Embryonic facial prominence (tissue), 1 donor: Measurements from ENCODE around the gene CHRNA4.

Experiments
- DNase-seq: peaks from one replicate; pipeline ENCODE4 v3.0.0-alpha.2; 2016; ENCODE audit errors: extremely low spot score

Gene CHRNA4

DNA sequence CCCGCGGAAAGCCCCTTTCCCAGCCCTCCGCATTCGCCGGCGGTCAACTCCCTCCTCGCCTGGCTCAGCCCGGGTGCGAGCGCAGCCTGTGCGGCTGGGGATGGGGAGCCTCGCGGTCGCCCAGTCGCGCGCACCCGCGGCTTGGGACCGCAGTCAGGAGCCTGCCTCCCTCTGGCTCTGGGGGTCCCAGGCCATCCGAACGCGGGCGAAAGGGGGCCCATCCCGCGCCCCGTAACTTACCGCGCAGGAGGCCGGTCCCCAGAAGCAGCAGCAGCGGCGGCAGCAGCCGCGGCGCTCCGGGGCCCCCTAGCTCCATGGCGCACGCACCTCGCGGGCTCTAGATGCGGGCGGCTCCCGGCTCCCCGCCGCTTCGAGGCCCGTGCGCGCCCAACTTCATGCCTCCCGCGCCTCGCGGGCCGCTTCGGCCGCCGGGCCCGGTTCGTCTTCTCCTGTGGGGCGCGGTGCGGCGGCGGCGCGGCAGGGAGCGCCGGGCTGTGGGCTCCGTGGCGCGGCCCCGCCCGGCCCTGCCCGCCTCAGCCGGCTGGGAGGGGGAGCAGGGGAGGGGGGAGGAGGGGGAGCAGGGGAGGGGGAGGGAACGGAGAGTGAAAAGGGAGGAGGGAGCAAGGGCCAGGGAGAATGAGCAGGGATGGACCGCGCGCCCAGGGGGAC lies at the start of gene CHRNA4:
Gene CHRNA4, minus strand, starts transcription at position 500 of the 669 bp plus-strand sequence. Its CDS starts 184 bp downstream, at position 316.
- DNase-seq = no peak

DNA sequence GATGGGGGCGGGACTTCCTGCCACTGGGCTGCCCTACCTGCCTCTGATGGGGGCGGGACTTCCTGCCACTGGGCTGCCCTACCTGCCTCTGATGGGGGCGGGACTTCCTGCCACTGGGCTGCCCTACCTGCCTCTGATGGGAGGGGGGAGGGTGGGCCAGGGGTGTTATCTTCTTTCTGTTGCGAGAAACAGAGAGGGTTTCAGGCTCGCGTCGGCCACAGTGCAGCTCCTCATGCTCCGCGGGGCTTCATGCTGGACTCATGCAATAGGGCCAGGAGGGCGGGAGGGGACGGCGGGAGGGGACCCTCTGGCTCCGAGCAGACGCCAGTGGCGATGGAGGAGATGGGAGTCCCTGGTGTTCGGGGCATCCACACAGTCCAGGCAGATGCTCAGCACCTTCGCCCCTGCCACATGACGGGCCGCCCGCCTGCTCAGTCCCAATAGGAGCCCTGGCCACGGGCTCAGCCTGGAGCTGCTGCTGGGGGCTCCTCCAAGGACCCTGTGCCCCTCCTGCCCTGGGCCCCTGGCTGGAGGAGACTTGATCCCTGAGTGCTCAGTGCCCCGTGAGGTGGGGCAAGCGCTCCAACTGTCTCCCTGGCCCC lies 48.8 kb upstream of the CHRNA4 start:
- no peak for DNase-seq

GRCh38 chr20:63409066-63409833 lies 48.1 kb upstream of the CHRNA4 start:
- DNase-seq = no peak

- no peak for DNase-seq
These were observed 47.5 kb upstream of the CHRNA4 start for GRCh38 chr20:63408684-63409046.

GRCh38 chr20:63407928-63408683 lies 47.0 kb upstream of the CHRNA4 start:
- DNase-seq = no peak

DNA sequence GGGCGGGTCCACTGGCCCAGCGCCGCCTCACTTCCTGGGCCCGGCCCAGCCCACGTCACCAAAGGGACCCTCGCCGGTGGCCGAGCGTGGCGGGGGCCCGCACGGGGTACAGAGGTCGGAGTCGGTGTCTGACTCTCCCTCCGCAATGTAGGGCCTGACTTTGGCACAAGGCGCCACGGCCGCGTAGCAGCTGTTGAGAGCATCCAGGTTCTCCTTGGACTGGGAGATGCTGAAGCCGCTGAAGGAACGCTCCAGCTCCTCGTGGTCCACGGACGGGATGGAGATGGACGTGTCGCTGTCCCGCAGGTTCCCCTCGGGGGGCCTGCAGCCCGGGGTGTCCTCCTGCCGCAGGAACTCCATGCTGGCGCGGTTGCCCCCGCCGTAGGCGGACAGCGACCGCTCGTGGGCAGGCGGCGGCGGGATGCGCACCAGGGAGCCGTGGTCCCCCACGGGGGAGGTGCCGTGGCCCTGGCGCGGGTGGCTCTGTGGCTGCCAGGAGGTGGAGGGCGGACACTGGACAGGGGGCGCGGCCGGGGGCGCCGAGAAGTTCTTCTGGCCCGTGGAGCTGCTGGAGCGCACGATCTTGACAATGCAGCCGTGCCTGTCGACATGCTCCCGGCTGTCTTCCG lies 45.6 kb upstream of the CHRNA4 start:
- no peak for DNase-seq

GRCh38 chr20:63406011-63406410 lies 44.9 kb upstream of the CHRNA4 start:
- no peak for DNase-seq

DNA sequence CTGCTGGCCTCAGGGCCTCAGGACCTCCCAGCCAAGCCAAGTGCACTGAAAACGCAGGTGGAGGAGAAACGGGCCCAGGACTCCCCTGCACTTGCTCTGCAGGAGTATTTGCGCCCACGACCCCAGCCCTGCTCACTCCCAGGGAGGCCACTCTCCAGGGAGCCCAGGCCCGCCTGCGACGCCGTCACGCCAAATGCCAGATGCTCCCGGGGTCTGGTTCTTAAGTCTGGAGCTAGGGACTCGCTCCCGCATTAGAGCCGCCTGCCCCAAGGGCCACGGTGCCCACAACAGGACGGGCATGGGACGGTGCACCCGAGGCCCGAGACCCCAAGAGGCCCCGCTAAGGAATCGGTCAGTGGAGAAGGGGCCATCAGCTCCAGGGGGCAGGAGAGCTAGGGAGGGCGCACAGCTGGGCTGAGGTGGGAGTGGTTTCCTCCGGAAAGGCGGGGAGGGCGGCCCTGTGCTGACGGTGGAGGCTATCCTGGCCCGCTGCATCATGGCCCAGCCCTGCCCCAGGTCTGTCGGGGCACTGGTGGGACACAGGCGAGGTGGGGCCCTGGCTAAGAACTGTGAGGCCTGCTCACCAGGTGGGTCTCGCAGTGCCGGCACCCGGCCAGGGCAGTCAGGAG lies 44.1 kb upstream of the CHRNA4 start:
- no peak for DNase-seq

DNA sequence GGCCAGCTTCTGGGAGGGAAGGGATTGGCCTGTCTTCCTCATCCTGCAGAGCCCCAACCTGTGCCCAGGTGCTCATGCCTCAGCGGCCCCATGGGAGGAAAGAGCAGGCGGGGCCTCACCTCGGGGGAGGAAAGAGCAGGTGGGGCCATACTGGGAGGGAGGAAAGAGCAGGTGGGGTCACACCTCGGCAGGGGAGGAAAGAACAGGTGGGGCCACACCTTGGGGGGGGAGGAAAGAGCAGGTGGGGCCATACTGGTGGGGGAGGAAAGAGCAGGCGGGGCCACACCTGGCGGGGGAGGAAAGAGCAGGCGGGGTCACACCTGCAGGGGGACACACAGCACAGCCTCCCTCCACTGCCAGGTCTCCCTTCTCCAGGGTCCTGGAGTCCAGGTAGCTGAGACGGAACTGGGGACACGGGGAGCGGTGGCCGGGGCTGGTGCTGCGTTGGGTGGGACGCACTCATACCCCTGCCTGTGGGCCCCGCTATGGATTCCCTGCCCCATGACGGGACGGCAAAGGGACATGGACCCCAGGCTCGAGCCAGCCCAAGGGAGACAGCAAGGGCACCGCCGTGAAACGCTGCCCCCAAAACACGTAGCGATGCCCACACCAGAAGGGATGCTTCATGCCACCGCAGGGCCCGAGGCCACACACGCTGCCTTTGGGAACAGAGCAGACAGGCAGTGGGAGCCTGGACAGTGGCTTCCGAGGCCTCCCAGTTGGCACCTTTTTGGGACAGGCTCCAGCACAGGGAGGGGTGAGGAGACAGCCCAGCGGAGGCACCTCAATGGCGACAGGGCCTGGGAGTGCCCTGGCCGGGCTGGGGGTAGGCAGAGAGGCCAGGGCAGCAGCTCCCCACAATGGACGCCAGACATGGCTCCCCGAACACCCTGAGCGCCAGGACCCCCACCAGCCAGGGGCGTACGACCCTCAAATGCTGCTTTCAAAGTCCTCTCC lies 43.3 kb upstream of the CHRNA4 start:
- DNase-seq = no peak

DNA sequence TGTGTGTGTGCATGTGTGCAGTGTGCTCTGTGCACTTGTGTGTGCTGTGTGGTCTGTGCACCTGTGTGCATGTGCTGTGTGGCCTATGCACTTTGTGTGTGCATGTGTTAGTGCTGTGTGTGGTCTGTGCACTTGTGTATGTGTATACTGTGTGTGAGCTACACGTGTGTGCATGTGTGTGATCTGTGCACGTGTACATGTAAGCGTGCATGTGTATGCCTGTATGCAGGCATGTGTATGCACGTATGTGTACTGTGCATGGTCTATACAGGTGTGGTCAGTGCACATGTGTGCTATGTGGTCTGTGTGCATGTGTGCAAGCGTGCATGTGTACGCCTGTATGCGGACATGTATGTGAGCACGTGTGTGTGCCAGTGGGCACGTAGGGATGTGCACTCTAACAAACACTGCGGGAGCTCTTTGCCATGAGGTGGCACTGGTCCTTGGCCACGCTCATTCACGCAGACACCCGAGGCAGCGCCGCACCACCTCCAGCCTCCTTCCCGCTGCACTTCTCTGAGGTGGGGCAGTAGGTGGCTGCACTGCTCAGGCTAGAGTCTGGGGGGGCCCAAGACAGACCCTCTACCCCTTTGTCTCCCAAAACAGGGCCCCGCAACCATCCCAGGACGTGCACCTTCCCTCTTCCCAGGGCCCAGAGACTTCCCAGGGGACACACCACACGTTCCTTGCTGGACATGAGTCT lies 42.4 kb upstream of the CHRNA4 start:
- no peak for DNase-seq

DNA sequence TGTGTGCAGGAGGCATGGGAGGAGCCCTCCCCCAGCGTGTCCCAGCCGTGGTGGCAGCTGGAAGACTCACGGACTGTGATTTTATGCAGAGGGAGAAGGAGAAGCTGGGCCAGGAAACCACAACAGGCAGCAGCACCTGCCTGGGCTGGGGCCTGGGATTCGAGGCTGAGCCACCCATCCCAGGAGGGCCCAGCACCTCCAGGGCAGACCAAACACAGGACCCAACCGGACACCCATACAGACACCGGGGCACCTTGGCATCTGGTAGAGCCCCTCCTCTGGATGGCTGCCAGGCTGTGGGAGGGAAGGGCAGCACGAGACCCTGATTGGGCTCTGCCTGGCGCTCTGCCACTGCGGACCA lies 41.7 kb upstream of the CHRNA4 start:
- no peak for DNase-seq

DNA sequence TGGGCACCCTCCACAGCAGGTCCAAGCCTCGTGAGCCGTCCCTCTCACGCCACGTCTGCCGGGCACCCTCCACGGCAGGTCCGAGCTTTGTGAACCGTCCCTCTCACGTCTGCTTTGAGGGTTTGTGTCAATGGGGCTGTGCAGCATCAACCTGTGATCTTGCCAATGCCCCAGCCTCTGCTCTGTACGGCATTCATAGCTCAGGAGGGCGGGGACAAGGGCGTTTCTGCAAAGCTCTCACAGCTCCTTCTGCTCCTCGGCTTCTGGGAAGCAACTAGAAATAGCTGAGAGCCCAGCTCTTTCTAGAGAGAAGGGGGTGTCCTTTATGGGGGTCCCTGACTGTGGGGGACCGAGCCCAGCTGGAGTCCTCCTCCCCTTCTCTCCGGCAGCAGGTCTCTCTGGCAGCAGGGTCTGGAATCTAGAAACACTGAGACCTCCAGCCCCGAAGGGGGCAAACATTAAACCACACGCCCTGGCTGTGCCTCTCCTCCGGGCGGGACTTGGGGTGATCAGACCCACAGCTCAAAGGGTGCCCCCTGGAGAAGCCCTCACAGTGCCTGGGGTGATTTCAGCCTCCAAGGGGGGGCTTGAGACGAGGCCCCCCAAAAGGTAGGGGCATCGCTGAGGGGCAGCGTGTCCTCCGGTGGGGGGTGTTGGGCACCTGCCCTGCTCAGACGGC lies 41.2 kb upstream of the CHRNA4 start:
- no peak for DNase-seq

DNA sequence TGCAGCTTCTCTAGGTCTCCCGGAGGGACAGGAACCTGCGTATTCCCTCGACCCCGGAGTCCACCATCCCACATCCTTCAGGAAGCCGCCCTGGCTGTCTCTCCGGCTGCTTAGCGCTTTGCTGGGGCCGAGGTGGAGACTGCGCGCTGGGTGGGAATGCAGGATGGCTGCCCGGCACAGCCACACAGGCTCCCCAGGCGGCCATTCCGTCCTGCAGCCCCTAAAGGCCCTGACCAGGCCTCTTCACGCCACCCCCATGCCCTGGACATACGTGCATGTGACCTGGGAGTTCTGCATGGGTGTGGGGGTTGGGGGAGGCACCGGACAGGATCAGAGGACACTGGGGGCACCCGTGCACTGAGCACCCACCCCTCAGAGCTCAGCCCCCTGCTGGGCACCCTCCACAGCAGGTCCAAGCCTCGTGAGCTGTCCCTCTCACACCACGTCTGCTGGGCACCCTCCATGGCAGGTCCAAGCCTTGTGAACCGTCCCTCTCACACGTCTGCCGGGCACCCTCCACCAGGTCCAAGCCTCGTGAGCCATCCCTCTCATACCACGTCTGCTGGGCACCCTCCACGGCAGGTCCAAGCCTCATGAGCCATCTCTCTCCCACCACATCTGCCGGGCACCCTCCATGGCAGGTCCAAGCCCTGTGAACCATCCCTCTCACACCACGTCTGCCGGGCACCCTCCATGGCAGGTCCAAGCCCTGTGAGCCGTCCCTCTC lies 40.4 kb upstream of the CHRNA4 start:
- DNase-seq = no peak

GRCh38 chr20:63400486-63401210 lies 39.5 kb upstream of the CHRNA4 start:
- no peak for DNase-seq

- DNase-seq = no peak
These were observed 38.6 kb upstream of the CHRNA4 start for GRCh38 chr20:63399596-63400375.

DNA sequence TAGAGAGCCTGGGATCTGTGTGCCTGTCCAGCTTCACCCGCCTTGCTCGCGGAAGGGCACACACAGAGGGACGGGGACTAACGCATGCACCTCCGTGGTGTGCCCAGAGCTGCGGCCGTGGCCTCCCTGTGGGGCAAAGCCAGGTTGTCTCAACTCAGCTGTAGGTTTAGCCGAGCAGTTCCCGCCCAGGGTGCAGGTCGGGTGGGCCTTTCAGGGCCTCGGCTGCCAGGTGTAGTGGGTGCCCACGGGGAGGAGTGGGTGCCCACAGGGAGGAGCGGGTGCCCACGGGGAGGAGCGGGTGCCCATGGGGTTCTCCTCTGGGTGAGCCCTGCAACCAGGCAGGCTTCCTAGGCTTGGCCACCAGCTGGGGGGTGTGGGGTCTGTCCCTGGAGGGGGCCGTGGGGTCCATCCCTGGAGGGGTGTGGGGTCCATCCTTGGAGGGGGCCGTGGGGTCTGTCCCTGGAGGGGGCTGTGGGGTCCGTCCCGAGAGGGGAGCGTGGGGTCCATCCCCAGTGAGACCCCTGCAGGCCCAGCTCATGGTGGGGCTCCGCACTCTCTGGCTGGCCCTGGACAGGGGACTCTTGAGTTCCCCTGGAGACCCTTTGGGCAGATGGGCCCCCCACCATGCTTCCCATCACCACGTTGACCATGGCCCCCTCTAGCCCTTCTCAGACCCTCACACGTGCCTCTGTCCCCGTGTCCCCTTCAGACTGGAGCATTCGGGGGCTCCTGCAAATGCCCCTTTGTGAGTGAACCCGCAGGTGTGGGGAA lies 37.8 kb upstream of the CHRNA4 start:
- DNase-seq = no peak
